ENCODE results near the gene EEIG1.

The EEIG1 gene

DNA sequence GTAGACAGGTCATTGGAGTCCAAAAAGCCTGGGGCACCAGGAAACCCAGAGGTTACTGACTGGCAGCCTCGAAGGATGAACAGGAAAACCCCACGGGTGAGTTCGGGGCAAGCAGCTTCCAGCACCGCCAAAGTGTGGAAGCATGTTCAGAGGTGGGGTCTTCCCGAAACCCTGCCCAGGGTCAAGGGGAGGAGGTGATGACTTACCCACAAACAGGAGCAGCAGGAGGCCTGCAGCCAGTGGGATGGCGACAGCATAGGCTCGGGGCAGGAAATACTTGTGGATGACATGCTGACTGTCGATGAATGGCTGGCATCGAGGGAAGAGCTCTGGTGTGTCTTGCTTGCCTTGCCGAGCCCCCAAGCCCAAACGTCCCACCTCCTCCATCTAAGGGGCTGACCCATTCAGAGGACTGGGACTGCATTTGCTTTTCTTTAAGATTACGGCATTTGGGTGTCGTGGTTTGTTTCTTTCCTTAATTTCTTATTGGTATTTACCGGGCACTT lies 44.4 kb downstream of the EEIG1 start:
- TF ChIP-seq CTCF (IDR thresholded peaks at IDR 0.05; ENCODE audit: control extremely low read depth, extremely low read depth, low read depth, missing control alignments), result no peak
- no peak for DNase-seq (ENCODE audit: extremely low spot score)
- ChIA-PET CTCF (interaction anchor here (1.0 kb wide), 1 partner anchor 98 kb away, joined by 4 read pairs; no protein-coding TSS in a partner anchor), POLR2A (no interaction called here)

DNA sequence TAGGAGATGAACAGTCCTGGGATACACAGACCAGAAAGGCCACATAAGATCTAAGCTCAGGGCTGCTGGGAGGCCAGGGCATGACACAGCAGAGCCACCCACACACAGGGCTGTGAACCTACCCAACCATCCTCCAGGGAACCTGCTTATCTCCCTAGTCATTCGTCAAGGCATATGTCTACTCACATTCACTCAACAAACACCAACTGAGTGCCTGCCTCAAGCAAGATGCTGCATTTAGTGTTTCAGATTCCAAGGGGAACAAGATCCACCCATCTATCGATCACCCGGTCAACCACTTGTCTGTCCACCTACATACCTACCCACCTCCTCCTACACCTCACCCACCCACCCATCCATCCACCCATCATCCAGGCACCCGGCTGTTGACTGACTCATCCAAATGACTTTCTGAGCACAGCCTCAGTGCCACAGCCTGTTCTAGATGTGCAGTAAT lies 45.0 kb downstream of the EEIG1 start:
- ChIA-PET POLR2A (no interaction called here), CTCF (interaction anchor here (0.8 to 7.9 kb wide), 4 partner anchors 7 to 99 kb away, joined by 3 to 48 read pairs (median 7); no protein-coding TSS in a partner anchor)
- no peak for DNase-seq (ENCODE audit: extremely low spot score)
- no peak for TF ChIP-seq CTCF (IDR thresholded peaks at IDR 0.05; ENCODE audit: control extremely low read depth, extremely low read depth, low read depth, missing control alignments)

DNA sequence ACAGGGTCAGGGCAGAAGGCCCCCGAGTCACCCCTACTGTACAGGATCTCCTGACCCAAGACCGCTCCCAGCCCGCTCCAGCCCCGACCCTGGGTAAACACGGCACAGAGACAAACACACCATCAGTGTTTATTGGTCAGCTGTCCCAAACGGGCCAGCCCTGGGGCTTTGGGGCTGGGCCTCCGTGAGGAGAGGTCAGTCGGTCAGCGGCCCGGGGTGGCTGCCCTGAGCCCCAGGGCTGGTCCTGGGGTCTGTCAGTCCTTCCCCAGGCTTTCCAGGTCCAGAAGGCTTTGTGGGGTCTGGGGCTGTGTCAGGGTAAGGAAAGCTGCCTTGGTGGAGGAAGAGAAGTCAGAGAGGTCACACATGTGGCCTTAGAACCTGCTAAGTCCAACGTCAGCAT lies 45.8 kb downstream of the EEIG1 start:
- CTCF ChIA-PET, result interaction anchor here (0.8 to 7.9 kb wide), 6 partner anchors 8 to 100 kb away, joined by 3 to 48 read pairs (median 6); no protein-coding TSS in a partner anchor
- POLR2A ChIA-PET, result no interaction called here
- no peak for TF ChIP-seq CTCF (IDR thresholded peaks at IDR 0.05; ENCODE audit: control extremely low read depth, extremely low read depth, low read depth, missing control alignments)
- no peak for DNase-seq (ENCODE audit: extremely low spot score)

DNA sequence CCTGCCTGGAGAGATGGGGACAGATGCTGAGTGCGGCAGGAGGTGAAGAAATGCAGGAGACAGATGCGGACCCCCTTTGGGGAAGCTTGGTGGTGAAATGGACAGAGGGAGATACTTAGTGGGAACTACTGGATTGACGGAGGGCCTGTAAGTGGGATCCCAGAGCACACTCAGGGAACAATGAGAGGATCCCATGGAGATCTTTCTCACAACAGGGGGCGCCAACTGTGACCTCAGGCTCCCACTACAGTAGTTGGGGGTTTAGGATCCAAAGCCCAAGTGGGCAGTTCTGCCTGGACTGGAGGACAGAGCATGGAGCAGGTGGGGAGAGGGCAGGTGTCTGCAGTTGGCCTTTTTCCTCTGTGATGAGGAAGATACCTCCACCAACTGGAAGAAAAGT lies 46.5 kb downstream of the EEIG1 start:
- POLR2A ChIA-PET, result no interaction called here
- CTCF ChIA-PET, result interaction anchor here (1.6 to 7.9 kb wide), 5 partner anchors 9 to 101 kb away, joined by 4 to 48 read pairs (median 9); no protein-coding TSS in a partner anchor
- TF ChIP-seq CTCF (IDR thresholded peaks at IDR 0.05; ENCODE audit: control extremely low read depth, extremely low read depth, low read depth, missing control alignments), result no peak
- DNase-seq (ENCODE audit: extremely low spot score), result no peak

- ChIA-PET CTCF (interaction anchor here (1.1 to 7.9 kb wide), 5 partner anchors 10 to 197 kb away, joined by 3 to 48 read pairs (median 5); partner anchors contain the start of gene TOR2A), POLR2A (no interaction called here)
- peak; percentile 69 for DNase-seq (ENCODE audit: extremely low spot score)
- TF ChIP-seq CTCF (IDR thresholded peaks at IDR 0.05; ENCODE audit: control extremely low read depth, extremely low read depth, low read depth, missing control alignments), result no peak
Observed at GRCh38 chr9:127931092-127931881, 49.5 kb downstream of the EEIG1 start.

Measured in GM10248 (cell line).